ENCODE measurements around the gene ZIC5. TPM values are rescaled to one million over a fixed set of nuclear protein-coding genes. Genes with fewer than 3 reads are reported as not detected.

The ZIC5 gene
- polyA plus RNA-seq, 1 donor from 2014 or later, result not detected

GRCh38 chr13:99991013-99991827, 19.7 kb upstream of the ZIC5 start:
- Mint-ChIP-seq H3K4me3 (peak overlapping the region in 2 of 4 donors; percentile 37 to 67), H3K36me3 (peaks cover 3% of the 10 kb centered on the region), H3K27me3 (peaks cover 82% of the 10 kb centered on the region), H3K4me1 (peaks cover 4 to 11% (median 7%) of the 10 kb centered on the region in 3 donors), H3K27ac (peak overlapping the region in 2 of 3 donors; percentile 80 to 99), H3K9me3 (peaks cover 2 to 30% (median 7%) of the 10 kb centered on the region in 3 donors)

GRCh38 chr13:99990126-99990977, 18.8 kb upstream of the ZIC5 start:
- peak overlapping the region; percentile 21 to 87 (median 58) for H3K4me3 Mint-ChIP-seq
- H3K27me3 Mint-ChIP-seq, result peaks cover 78% of the 10 kb centered on the region
- peaks cover 3% of the 10 kb centered on the region for H3K36me3 Mint-ChIP-seq
- peaks cover 0 to 27% (median 7%) of the 10 kb centered on the region in 3 donors for H3K9me3 Mint-ChIP-seq
- peak overlapping the region; percentile 53 to 99 (median 86) for H3K27ac Mint-ChIP-seq
- H3K4me1 Mint-ChIP-seq, result peaks cover 4 to 15% (median 4%) of the 10 kb centered on the region in 3 donors

GRCh38 chr13:99989276-99990125, 17.9 kb upstream of the ZIC5 start:
- Mint-ChIP-seq H3K4me3 (peak overlapping the region in 3 of 4 donors; percentile 72 to 87 (median 84)), H3K4me1 (peaks cover 4 to 16% (median 5%) of the 10 kb centered on the region in 3 donors), H3K27me3 (peaks cover 71% of the 10 kb centered on the region), H3K27ac (peak overlapping the region; percentile 53 to 99 (median 86)), H3K36me3 (peaks cover 3% of the 10 kb centered on the region), H3K9me3 (peaks cover 0 to 25% (median 0%) of the 10 kb centered on the region in 3 donors)

- Mint-ChIP-seq H3K4me3 (peak overlapping the region in 3 of 4 donors; percentile 72 to 84 (median 78)), H3K4me1 (peaks cover 4 to 19% (median 6%) of the 10 kb centered on the region in 3 donors), H3K27ac (peak overlapping the region; percentile 39 to 99 (median 78)), H3K27me3 (peaks cover 73% of the 10 kb centered on the region), H3K9me3 (peaks cover 0 to 25% (median 0%) of the 10 kb centered on the region in 3 donors), H3K36me3 (peaks cover 3% of the 10 kb centered on the region)
Measured at GRCh38 chr13:99988529-99989275, 17.1 kb upstream of the ZIC5 start.

- peak overlapping the region in 3 of 4 donors; percentile 47 to 89 (median 49) for H3K4me3 Mint-ChIP-seq
- peak overlapping the region; percentile 48 to 99 (median 78) for H3K27ac Mint-ChIP-seq
Measured at GRCh38 chr13:99987154-99988019, 15.8 kb upstream of the ZIC5 start.

GRCh38 chr13:99986741-99987140, 15.2 kb upstream of the ZIC5 start:
- Mint-ChIP-seq H3K4me1 (peaks cover 2 to 19% (median 5%) of the 10 kb centered on the region in 3 donors), H3K9me3 (peaks cover 0 to 24% (median 0%) of the 10 kb centered on the region in 3 donors), H3K27me3 (peaks cover 66% of the 10 kb centered on the region), H3K36me3 (peaks cover 3% of the 10 kb centered on the region), H3K4me3 (peak overlapping the region in 1 of 4 donors; percentile 89), H3K27ac (peak overlapping the region; percentile 21 to 99 (median 48))

More at GRCh38 chr13:99987154-99988019, 15.8 kb upstream of the ZIC5 start:
- Mint-ChIP-seq H3K27me3 (peaks cover 72% of the 10 kb centered on the region), H3K9me3 (peaks cover 0 to 24% (median 0%) of the 10 kb centered on the region in 3 donors), H3K4me1 (peaks cover 2 to 19% (median 5%) of the 10 kb centered on the region in 3 donors), H3K36me3 (peaks cover 3% of the 10 kb centered on the region)

- Mint-ChIP-seq H3K27ac (peak overlapping the region; percentile 21 to 99 (median 84)), H3K36me3 (peaks cover 3% of the 10 kb centered on the region), H3K4me1 (peaks cover 2 to 19% (median 5%) of the 10 kb centered on the region in 3 donors), H3K4me3 (peak overlapping the region; percentile 1 to 89 (median 78)), H3K9me3 (peaks cover 0 to 24% (median 0%) of the 10 kb centered on the region in 3 donors), H3K27me3 (peaks cover 60% of the 10 kb centered on the region)
Measured at GRCh38 chr13:99985886-99986527, 14.4 kb upstream of the ZIC5 start.

- peak overlapping the region in 1 of 4 donors; percentile 89 for H3K4me3 Mint-ChIP-seq
- peaks cover 3% of the 10 kb centered on the region for H3K36me3 Mint-ChIP-seq
- H3K4me1 Mint-ChIP-seq, result peaks cover 2 to 19% (median 5%) of the 10 kb centered on the region in 3 donors
- H3K27me3 Mint-ChIP-seq, result peaks cover 54% of the 10 kb centered on the region
- peaks cover 0 to 24% (median 0%) of the 10 kb centered on the region in 3 donors for H3K9me3 Mint-ChIP-seq
- peak overlapping the region in 2 of 3 donors; percentile 99 for H3K27ac Mint-ChIP-seq
Measured at GRCh38 chr13:99985241-99985874, 13.8 kb upstream of the ZIC5 start.

DNA sequence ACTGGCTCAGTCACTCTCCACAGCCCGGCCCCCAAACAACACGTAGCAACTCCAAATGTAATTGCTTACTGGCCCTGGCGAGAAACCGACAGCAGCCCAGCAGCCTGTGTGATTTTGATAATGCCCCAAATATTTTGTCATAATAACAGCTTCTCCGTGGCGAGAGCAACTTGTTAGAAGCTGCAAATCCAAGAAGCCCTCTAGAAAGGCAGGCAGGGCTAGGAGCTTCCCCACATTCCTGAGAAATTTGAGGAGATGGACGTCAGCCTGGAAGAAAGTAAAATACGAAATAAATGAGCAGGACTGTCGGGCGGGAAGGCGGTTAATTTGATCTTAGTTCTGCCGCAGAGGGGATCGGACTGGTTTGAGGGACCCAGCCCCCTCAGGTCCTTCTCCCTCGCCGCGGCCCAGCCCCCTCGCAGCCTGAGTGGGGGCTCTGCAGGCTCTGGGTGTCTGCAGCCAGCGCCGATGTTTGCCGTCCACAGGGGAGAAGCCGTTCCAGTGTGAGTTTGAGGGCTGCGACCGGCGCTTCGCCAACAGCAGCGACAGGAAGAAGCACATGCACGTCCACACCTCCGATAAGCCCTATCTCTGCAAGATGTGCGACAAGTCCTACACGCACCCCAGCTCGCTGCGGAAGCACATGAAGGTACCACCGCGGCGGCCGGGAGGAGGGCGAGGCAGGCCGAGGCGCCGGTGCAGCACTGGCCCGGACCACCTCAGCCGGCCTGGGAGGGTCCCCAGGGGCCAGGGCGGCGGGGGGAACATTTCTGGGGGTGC, 13.1 kb upstream of the ZIC5 start:
- Mint-ChIP-seq H3K27me3 (peaks cover 49% of the 10 kb centered on the region), H3K4me1 (peaks cover 2 to 14% (median 3%) of the 10 kb centered on the region in 3 donors), H3K9me3 (peaks cover 0 to 21% (median 0%) of the 10 kb centered on the region in 3 donors), H3K4me3 (peak overlapping the region; percentile 8 to 85 (median 60)), H3K36me3 (peaks cover 3% of the 10 kb centered on the region), H3K27ac (peak overlapping the region; percentile 91 to 99 (median 95))

DNA sequence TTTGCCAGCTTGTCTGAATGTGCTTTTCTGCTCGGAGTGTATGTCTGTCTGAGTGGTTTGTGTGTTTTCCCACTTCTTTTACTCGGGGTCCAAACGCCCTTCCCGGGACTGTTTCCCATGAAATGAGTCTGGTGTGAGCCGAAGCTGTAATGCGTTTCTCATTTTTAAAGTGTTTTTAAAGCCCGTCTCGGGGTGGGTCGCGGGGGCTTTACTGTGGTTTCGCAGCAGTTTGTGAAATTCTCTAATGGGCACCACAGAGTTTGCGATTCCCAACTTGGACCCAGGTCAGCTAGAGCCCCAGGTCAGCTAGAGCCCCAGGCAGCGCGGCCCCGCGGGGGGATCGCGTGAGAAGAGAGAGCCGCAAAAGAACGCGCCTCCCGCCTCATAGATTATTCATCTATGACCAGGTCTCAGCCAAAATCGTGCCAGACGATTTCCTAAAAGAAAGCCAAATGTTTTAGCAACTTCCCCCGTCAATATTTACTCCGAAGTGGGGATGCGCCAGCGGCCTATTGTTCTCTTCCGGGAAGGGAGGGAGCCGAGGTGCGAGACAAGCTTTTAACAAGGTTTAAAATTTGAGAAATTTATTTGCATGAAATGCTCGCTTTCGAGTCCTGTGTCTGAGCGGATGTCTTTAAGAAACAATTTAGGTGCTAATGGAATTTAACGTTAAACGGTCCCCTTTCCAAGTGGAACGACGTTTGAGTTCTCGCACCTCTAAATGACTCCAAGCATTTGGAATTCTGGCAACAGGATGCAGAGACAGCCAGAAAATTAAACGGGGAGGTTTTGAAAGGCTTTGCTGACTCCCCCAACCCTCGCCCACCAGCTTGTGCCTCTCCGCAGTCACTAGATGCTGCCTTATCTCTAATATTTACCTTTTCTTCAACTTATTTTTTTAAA, 12.2 kb upstream of the ZIC5 start:
- Mint-ChIP-seq H3K27me3 (peaks cover 46% of the 10 kb centered on the region), H3K27ac (peak overlapping the region; percentile 91 to 99 (median 95)), H3K4me3 (peak overlapping the region; percentile 58 to 85 (median 70)), H3K4me1 (peaks cover 0 to 17% (median 3%) of the 10 kb centered on the region in 3 donors), H3K36me3 (no peaks in the 10 kb centered on the region), H3K9me3 (peaks cover 0 to 17% (median 0%) of the 10 kb centered on the region in 3 donors)

Measured in IgD-negative memory B cell (primary cell).